M059J (cell line): ENCODE results near the gene HSBP1L1. TPM values are rescaled to one million over a fixed set of nuclear protein-coding genes. Genes with fewer than 3 reads are reported as not detected.
"Not testable (repeated sequence)": the region's sequence is repeated elsewhere in the genome, so short reads cannot be mapped to it uniquely, and the experiment has no call there.

Experiments used
- DNase-seq: peaks from one replicate; pipeline ENCODE4 v3.0.0-alpha.2; 2012; ENCODE audit warnings: low read depth
- total RNA-seq: library from RNA; depleted of rRNA; stranded (reverse); fragments of >200 nt; shearing (Covaris generic); gene quantifications from 2 replicates; pipeline ENCODE4 v1.2.3, GENCODE V29; 2014; rRNA removed

HSBP1L1 gene
- total RNA-seq, 1 experiment from 2014 or later: 6.8 TPM

- DNase-seq: no peak
These were observed 22.3 kb downstream of the HSBP1L1 start for GRCh38 chr18:79986726-79987125.

GRCh38 chr18:79987566-79987965 lies 23.1 kb downstream of the HSBP1L1 start:
- DNase-seq: peak; percentile 40

DNA sequence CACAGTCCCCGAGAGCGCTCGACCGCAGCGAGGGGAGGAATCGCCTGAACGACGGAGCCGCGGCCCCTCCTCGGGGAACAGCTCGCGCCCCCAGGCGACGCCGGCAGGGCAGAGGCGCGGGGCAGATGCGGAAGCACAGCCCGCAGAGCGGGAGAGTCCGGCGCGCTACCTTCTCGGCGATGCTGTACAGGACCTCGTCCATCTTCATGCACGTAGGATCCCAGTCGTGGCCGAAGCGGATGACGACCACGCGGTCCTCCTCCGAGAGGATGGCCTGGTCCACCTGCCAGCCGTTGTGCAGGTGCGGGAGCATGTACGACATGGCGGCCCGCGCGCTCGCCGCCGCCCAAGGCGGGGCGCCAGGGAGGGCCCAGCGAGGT lies 23.6 kb downstream of the HSBP1L1 start:
- DNase-seq: peak; percentile 45

DNA sequence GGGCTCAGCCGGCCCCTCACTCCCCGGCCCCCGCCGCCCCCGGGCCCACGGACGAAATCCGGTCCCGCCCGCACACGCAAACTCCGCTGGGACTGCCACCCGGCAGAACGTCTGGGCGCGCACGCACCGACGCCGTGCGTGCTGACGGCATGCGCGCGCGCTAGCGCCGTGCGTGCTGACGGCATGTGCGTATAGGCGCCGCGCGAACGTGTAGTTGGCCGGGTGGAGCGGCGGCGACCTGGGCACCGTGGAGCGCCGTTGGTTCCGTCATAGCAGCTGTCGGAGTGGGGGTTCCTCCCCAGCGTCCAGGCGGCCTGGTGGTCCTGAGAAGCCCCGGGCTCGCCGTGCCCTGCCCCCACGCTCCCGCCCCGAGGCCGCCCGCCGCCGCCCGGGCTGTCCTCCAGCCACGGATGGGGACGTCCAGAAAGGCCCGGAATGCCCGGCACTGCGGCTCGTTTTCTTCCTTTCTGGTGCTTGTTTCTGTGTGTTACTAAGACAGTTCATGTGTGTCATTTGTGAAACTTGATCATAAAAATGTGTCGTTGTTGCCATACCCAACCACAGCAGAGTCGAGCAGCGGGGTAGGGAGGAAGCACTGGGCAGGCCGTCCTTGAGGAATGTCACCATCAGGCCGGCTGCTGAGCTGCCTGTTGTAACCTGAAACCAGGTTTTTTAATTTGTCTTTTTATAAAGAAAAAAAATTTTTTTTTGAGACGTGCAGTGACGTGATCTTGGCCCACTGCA lies 24.2 kb downstream of the HSBP1L1 start, which contains the start of gene TXNL4A:
Gene TXNL4A, minus strand, starts transcription at position 113 of the 744 bp plus-strand sequence. CDS start 171 bp downstream, outside the sequence.
- peak; percentile 81 for DNase-seq

GRCh38 chr18:79989195-79989497 lies 24.7 kb downstream of the HSBP1L1 start:
- DNase-seq: no peak

DNA sequence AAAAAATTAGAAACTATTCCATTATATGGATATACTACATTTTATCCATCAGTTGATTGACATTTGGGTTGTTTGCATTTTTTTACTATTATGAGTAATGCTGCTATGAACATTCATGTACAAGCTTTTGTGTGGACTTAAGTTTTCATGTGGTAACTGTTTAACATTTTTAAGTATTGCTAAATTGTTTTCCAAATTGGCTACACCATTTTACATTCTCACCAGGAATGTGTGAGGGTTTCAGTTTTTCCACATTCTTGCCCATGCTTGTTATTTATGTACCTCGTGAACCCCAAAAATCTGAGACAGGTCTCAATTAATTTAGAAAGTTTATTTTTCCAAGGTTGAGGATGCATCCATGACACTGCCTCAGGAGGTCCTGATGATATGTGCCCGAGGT lies 27.1 kb downstream of the HSBP1L1 start:
- DNase-seq: no peak

GRCh38 chr18:79999701-80000100 lies 35.3 kb downstream of the HSBP1L1 start:
- not testable (repeated sequence) for DNase-seq

DNA sequence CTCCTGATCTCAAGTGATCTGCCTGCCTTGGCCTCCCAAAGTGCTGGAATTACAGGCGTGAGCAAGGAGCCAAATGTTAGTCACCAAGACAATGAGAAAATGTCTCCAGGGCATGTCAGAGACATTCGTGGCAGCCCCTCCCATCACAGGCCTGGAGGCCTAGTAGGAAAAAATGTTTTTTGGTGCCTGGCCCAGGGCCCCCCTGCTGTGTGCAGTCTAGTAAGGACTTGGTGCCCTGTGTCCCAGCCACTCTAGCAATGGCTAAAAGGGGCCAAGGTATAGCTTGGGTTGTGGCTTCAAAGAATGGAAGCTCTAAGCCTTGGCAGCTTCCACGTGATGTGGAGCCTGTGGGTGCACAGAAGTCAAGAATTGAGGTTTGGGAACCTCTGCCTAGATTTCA lies 36.4 kb downstream of the HSBP1L1 start:
- no peak for DNase-seq

GRCh38 chr18:80002468-80002867 lies 38.0 kb downstream of the HSBP1L1 start:
- no peak for DNase-seq

DNA sequence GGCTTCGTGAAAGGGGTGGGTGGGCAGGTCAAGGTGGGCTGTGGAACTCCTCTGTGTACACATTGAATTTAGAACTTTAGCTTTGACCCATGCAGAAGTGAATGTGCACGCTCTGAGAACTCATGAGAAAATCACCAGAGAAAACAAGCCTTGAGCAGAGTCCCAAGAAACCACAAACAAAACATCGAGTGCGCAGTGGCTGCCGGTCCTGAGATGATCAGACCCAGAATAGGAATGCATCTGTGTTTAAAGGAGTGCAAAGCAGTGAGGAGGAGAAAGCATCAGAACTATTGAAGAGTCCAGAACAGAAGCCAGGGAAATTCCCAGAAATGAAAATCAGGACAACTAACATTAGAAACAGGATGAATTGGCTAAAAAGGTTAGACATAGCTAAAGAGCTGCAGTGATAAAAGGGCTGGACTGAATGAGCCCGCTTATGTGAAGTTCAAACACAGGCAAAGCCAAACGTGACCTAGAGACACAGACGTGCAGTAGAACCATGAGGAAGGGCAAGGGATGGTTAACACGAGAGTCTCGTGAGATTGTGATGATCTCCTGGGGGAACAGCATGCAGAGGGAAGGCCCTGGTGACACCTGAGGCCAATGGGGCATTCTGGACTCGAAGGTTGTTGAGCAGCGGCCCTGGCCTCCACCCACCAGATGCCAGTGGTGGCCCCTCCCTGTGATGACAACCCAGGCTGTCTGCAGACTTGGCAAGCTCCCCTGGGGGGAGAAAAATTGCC lies 40.3 kb downstream of the HSBP1L1 start:
- no peak for DNase-seq

- DNase-seq: no peak
These were observed 42.3 kb downstream of the HSBP1L1 start for GRCh38 chr18:80006724-80007123.

GRCh38 chr18:80009661-80010550 lies 45.5 kb downstream of the HSBP1L1 start:
- peak; percentile 99 for DNase-seq

DNA sequence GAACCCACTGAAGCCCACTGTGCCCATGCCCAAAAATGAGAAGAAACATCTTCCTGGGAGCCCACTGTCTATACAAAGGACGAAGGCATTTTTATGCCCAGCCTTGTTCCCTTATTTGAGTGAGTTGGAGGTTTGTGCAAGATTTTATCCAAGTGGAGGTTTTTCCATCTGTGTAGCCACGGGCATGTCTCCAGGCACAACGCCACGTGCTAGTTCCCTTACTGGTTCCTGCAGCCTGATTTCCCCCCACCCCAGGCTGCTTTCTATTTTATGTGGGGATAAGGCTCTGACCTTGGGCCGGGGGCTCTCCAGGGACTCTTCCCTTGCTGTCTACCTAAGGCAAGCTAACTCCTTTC lies 46.1 kb downstream of the HSBP1L1 start:
- no peak for DNase-seq

DNA sequence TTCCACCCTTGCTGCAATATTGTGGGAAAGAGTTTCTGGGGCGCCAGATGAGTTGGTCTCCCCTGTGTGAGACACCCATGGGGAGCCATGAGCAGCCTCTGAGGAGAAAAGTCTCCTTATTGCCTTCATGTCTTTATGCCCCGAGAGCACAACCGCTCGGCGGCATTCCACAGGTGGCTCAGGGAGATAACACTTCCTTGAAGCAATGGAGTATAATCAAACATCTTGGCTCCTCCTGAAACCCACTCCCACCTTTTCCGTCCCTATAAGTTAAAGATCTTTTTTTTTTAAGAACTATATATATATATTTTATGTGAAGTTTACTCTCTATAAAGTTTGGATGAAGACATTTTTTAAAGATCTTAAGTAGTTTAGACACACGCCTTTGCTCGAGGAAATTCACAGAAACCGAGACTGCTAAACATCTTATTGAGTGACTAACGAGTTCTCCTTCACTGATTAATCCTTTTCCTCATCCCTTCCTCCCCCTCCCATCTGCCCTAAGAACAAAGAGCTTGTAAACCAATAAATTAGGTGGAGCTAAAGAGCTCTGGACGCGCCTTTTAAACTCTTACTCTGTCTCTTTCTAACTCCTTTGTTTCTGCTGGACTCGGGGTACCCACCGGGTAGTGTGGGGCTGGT lies 47.2 kb downstream of the HSBP1L1 start:
- DNase-seq: not testable (repeated sequence)

DNA sequence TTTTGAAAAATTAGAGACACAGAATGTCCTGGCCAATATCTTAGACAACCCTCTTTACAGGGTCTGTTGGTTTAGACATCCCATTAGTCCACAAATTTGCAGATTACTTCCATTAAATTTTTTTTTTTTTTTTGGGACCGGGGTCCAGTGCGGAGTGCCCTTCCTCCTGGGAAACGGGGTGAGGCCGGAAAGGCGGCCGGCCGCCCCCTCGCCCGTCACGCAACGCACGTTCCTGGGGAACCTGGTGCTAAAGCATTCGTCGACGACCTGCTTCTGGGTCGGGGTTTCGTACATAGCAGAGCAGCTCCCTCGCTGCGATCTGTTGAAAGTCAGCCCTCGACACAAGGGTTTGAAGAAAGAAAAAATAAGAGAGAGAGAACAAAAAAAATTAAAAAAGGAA lies 48.3 kb downstream of the HSBP1L1 start:
- no peak for DNase-seq

Other genes starting within 250 kb of the HSBP1L1 start
- gene KCNG2, start 166.7 kb upstream of the HSBP1L1 start, total RNA-seq: not detected in 2 replicates
- 28.7 and 30.5 TPM in 2 replicates for gene SLC66A2, start 13.0 kb upstream of the HSBP1L1 start, total RNA-seq
- 96.0 and 135 TPM in 2 replicates for gene TXNL4A, start 23.9 kb downstream of the HSBP1L1 start, total RNA-seq
- 27.2 and 40.5 TPM in 2 replicates for gene RBFA, start 69.8 kb downstream of the HSBP1L1 start, total RNA-seq
- 15.8 and 28.7 TPM in 2 replicates for gene ADNP2, start 144.6 kb downstream of the HSBP1L1 start, total RNA-seq